GM18502 (cell line): ENCODE results near the gene PCBD1.
"Not testable (repeated sequence)": the region's sequence is repeated elsewhere in the genome, so short reads cannot be mapped to it uniquely, and the experiment has no call there.

Experiments
- ATAC-seq: cut with Tn5 transposase; IDR thresholded peaks from one replicate; pipeline ENCODE4 v1.9.1; 2021; ENCODE audit warnings: mild to moderate bottlenecking; ENCODE audit not compliant: unreplicated experiment, poor library complexity

Gene PCBD1

DNA sequence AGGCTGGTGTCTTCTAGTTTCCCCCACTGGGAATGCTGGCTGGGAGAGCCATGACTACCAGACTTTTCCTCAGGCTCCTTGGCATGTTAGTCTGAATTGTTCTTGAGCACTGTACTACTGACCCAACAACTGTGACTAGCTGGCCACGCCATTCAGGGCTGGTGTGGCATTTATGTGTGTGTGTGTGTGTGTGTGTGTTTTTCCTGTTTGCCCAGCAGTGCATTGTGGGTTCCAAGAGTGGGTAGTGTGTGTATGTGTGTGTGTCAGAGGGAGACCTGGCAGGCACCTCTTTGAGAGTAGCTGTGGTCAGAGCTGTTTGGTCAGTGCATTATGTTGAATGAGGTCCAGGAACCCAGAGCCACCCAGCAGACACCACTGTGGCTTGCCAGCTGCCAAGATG lies 9.2 kb downstream of the PCBD1 start:
- no peak for ATAC-seq

- ATAC-seq: no peak
These were observed 14.3 kb downstream of the PCBD1 start for GRCh38 chr10:70874061-70874460.

DNA sequence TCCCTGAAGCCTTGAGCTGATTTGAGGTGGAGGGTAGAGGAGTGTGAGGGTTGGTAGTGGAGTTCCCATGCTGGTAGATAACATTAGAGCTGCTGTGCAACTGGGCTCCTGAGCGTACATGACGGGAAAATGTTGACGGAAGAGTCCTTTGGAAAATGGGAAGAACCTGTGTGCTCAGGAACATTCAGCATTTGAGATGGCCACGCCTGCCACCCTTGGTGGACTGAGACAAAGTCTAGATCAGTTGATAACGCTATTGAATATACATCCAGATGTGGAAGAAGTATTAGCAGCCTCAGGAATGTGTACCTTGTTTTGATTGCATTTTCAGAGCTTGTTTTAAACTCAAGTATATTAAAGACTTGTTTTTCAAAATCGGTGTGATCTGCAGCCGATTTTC lies 16.1 kb downstream of the PCBD1 start:
- ATAC-seq: no peak

- ATAC-seq: no peak
These were observed 21.9 kb downstream of the PCBD1 start for GRCh38 chr10:70866424-70866823.

GRCh38 chr10:70864935-70865334 lies 23.4 kb downstream of the PCBD1 start:
- no peak for ATAC-seq

DNA sequence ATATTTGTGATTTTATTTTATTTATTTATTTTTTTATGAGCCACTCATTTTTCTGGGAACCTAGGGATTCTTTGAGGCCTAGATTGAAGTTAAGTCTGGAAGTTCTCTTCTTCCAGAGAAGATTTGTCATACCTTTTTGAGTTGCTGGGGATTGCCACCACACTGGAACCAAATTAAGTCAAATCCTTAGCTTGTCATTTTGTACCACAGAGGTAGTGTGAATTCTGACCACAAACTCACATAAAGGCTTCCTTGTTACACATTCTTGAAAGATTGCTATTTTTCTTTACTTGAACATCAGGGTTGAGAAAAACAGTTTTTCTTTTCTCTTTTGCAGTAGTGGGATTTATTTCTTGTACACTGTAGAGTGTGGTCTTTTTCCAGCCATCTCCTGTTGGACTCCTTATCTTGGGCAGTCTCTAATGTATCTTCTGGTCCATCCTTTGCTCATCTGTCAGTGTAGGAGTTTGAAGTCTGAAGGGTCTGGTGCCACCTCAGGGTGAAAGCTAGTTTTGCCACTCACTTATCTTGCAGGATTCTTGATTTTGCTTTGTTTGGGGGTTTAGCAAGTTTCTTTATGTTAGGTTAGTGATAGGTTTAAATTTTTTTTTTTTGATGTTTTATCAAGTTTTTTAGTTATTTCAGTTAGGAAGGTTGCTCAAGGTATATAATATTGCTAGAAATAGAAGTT lies 24.8 kb downstream of the PCBD1 start:
- no peak for ATAC-seq

- ATAC-seq: not testable (repeated sequence)
These were observed 26.7 kb downstream of the PCBD1 start for GRCh38 chr10:70861495-70862197.

- no peak for ATAC-seq
These were observed 29.6 kb downstream of the PCBD1 start for GRCh38 chr10:70858759-70859158.

GRCh38 chr10:70856454-70856853 lies 31.9 kb downstream of the PCBD1 start:
- no peak for ATAC-seq

DNA sequence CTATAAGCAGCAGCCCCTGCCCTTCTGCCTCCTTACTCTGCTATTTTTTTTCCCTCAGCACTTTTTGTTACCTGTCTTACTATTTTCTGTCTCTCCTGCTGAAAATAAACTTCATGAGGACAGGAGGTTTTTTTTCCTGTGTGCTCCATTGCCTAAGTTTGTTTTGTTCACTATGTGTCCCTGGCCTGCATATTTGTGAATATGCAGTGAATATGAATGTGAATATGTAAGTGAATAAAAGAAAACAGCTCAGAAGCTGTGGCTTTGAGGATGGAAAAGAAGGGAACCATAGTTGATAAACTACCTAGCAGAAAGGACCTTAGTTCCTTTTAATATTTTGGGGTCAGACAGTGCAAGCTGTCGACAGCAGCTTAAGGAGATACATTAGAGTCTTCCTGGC lies 34.9 kb downstream of the PCBD1 start:
- ATAC-seq: no peak

DNA sequence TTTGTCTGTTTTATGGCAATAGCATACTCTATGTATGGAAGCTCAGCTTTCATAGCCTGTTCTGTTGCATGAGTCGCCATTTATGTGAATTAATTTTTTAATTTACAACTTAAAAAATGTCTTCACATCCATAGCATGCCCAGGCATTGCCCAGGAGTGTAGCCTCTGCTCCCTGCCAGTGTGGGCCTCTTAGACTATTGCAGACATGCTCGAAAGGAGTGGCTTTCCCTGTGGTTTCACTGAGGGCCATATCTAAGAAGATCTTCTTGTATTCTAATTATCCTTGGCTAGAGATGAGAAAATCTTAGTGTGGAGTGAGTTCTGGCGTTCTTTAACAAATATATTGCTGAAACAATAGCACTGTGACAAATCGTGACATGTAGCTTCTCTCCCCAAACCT lies 35.3 kb downstream of the PCBD1 start:
- ATAC-seq: no peak

DNA sequence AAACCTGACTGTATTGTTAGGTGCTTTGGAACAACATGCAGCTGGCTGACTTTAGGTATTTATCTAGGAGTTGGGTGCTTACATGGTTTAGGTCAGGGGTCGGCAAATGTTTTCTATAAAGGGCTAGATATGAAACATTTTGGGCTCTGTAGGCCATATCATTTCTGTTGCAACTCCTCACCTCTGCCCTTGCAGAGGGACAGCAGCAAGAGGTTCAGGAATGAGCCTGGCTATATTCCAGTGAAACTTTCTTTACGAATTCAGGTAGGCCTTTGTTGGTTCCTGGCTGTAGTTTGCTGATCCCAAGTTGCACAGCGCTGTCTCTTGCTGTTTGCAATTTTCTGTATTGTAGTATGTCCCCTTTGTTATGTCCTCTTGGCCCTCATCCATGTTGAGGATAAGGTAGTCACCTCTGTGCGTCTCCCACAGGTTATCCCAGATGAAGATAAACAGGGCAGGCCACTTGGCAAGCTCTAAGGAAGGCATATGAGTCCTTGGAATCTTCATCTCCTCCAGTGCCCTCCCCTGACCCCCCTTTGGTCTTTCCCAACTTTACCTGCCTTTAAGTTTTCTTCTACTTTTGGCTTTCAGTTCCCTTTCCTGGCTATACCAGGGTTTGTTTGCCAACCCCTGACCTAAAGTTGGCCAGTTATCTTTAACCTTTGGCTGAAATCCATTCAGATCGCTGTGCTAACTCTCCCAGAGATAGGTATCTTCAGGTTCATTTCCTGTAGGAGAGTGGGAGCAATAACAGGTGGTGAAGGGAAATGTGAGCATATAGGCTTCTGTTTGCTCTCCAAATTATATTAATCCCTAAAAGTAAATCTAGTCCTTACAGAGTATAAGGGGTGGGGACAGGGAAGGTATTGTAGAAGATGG lies 36.5 kb downstream of the PCBD1 start:
- ATAC-seq: no peak

DNA sequence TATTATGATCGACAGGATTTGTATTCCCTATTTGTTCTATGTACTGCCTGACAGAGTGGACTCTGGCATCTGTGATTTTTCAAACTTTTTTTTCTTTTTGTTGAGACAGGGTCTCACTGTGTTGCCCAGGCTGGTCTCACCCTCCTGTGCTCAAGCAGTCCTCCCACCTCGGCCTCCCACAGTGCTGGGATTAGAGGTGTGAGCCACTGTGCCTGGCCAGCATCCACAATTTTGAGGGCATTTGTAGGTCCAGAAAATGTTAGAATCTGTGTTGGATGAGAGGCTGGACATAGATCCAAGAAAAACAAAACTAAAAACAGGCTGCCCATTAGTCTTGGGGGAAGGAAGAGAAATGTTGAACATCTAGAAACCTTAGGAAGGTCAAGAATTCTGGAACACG lies 38.3 kb downstream of the PCBD1 start:
- no peak for ATAC-seq

GRCh38 chr10:70849582-70850016 lies 38.8 kb downstream of the PCBD1 start:
- ATAC-seq: no peak

DNA sequence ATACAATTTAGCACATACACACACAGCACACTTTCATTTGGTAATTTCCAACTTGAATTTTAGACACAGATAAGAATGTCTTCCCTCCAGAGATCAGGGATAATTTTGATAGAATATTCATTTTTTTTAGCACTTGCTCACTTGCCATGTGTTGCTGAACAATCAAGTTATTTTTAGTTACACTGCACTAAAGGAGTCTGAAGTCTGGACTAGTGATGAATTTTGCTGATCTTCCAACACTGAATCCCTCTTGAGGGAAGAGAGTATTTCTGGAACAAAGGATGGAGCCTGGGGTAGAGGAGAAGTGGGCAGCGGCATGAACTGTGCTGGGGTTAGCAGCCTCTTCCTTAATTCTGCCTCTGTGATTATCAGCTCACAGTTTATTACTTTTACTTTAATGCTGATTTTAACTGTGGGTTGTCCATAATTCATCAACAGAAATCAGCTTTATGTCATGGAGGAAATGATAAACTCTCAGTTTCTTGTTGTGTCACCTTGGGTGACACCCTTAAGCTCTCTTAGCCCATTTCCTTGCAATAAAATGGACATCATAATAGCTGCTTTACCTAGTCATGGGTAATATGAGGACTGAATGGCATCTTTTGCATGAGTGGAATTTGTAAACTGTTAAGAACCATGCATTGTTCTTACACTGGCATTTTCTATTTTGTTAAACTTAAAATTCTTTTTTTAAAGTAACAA lies 40.6 kb downstream of the PCBD1 start:
- no peak for ATAC-seq

DNA sequence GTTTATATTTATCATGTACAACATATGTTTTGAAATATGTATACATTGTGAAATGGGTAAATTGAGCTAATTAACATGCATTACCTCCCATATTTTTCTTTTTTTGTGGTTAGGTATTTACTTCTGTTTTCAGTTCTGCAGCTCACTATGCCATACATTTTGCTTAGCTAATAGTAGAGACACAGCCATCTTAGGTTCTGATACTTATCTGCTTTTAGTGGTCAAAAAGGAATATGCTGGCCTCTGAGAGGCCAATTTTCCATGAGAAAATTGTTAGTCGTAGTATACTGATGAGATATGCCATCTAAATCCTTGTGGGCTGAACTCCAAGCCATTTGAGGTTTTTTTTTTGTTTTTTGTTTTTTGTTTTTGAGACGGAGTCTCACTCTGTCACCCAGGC lies 41.6 kb downstream of the PCBD1 start:
- no peak for ATAC-seq

- ATAC-seq: no peak
These were observed 42.5 kb downstream of the PCBD1 start for GRCh38 chr10:70845816-70846215.

DNA sequence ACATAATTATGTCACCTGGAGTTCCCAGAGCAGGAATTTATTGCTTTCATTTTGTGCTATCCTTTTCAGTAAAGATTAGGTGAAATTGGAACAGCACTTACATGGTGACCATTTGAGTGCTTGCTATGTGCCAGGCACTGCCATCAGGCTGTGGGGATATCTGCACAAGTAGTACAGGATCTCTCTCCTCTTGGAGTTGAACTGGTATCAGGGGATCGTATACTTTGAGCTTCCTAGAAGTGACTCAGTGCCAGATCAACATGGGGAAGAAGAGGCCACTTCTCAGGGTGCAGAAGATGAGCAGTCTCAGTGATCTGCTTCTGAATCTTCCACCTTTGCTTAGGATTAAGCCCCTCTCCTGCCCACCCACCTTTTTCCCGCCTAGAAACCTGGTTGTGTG lies 43.1 kb downstream of the PCBD1 start:
- no peak for ATAC-seq

DNA sequence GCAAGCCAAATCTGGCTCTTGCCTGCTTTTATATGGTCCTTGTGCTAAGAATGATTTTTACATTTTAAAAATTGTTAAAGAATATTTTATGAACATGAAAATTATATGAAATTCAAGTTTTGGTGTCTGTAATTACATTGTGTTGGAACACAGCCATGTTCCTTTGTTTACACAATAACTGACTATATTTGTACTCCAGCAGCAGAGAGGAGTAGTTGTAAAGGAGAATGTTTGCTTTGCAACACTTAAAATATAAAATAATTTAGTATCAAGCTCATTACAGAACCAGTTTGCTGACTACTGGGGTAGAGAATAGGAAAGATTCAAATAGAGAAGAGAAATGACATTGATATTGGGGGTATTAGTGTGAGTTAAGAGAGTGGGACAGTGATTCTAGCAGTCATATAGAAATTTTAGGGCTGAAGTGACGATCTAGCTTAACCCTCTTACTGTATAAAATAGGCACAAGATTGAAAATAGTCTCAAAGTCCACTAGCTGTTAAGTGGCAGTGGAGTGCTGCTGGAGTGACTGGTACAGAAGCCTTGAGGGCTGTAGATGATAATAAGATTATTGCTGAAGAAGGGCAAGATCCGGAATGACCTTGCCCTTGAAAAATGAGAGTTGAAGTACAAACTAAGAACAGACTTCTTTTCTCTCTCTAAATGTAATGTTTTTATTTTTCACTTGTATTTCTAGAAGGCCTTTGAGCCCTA lies 44.4 kb downstream of the PCBD1 start:
- no peak for ATAC-seq

- no peak for ATAC-seq
These were observed 45.0 kb downstream of the PCBD1 start for GRCh38 chr10:70843333-70843732.
